GM12878 (cell line): ENCODE results near the gene NEU4. TPM values are rescaled to one million over a fixed set of nuclear protein-coding genes. Genes with fewer than 3 reads are reported as not detected.
"Not testable (repeated sequence)": the region's sequence is repeated elsewhere in the genome, so short reads cannot be mapped to it uniquely, and the experiment has no call there.

Experiments
- ATAC-seq: fragments of 200-7000 bp; cut with Tn5 transposase; 3 replicates; pipeline ENCODE4 v1.9.1; 2020; ENCODE audit warnings: mild to moderate bottlenecking, moderate library complexity
- BruUV-seq: library from RNA; stranded (reverse); fragments of 400-500 nt; replicated peaks from 2 replicates; lab custom pipeline; 2021; lab: Mats Ljungman, UMichigan
- CTCF ChIA-PET: fragments of 300-600 bp; sonication (Branson Sonifier 250); formaldehyde crosslinking; extraction: SDS; loops from one replicate; lab custom pipeline; 2021; ENCODE audit warnings: inconsistent platforms; lab: Yijun Ruan, JAX
- POLR2A ChIA-PET: fragments of 350-600 bp; formaldehyde crosslinking; extraction: SDS; loops from one replicate; lab custom pipeline; 2021; ENCODE audit warnings: inconsistent platforms; lab: Charles Lee
- RAD21 ChIA-PET: fragments of 300-600 bp; sonication (Branson Sonifier 250); formaldehyde crosslinking; loops from one replicate; lab custom pipeline; 2023; ENCODE audit warnings: antibody characterized with exemption; ENCODE audit not compliant: unreplicated experiment; lab: Charles Lee
- SMC1A ChIA-PET: fragments of 300-600 bp; sonication (Branson Sonifier 250); formaldehyde crosslinking; loops from one replicate; lab custom pipeline; 2023; ENCODE audit not compliant: unreplicated experiment, uncharacterized antibody; lab: Charles Lee
- DNase-seq: peaks from one replicate; pipeline ENCODE4 v3.0.0-alpha.2; 2011; ENCODE audit warnings: low read depth, low spot score
- FAIRE-seq: peaks from 3 replicates; lab custom pipeline; 2011; peaks lifted over from hg19 to GRCh38; lab: Jason Lieb, UNC
- H2AFZ ChIP-seq: 2 replicates; pipeline ENCODE4 v1.6.0; 2011; ENCODE audit warnings: low read depth, low read length, control low read depth; ENCODE audit not compliant: control insufficient read depth
- H3K27ac ChIP-seq: 2 replicates; pipeline ENCODE4 v1.5.1; 2011; ENCODE audit warnings: control low read depth; ENCODE audit not compliant: control insufficient read depth, insufficient read depth
- H3K27me3 ChIP-seq, 2 experiments: replicated peaks in 1 of 2; 2 replicates each; pipeline versions ENCODE4 v1.6.0 to v1.6.1; 2011; ENCODE audit warnings: low read length in 1 of 2; ENCODE audit not compliant: control insufficient read depth in 2 of 2, insufficient read depth in 2 of 2
- H3K36me3 ChIP-seq, 2 experiments: 2 replicates each; pipeline ENCODE4 v1.5.1; 2011; ENCODE audit warnings: low read length in 1 of 2; ENCODE audit not compliant: control insufficient read depth in 2 of 2, insufficient read depth in 2 of 2
- H3K4me1 ChIP-seq: 2 replicates; pipeline ENCODE4 v1.6.1; 2011; ENCODE audit warnings: mild to moderate bottlenecking, low read length, moderate library complexity, mixed read lengths; ENCODE audit not compliant: control insufficient read depth, insufficient read depth
- H3K4me2 ChIP-seq: 2 replicates; pipeline ENCODE4 v1.6.0; 2011; ENCODE audit warnings: control low read depth; ENCODE audit not compliant: control insufficient read depth, insufficient read depth
- H3K4me3 ChIP-seq: fragments of 200-600 bp; sonication (generic); 2 replicates; pipeline ENCODE4 v1.5.1; 2016
- H3K79me2 ChIP-seq: 2 replicates; pipeline ENCODE4 v1.6.0; 2011; ENCODE audit warnings: low read length; ENCODE audit not compliant: control insufficient read depth, insufficient read depth
- H3K9ac ChIP-seq: 2 replicates; pipeline ENCODE4 v1.8.0; 2011; ENCODE audit warnings: low read length, control low read depth, mixed read lengths; ENCODE audit not compliant: control insufficient read depth, insufficient read depth
- H3K9me3 ChIP-seq: replicated peaks from 3 replicates; pipeline ENCODE4 v1.5.1; 2011; ENCODE audit warnings: mild to moderate bottlenecking, low read length; ENCODE audit not compliant: control insufficient read depth, insufficient read depth
- H4K20me1 ChIP-seq: 2 replicates; pipeline ENCODE4 v1.6.0; 2011; ENCODE audit not compliant: control insufficient read depth, insufficient read depth
- JUND ChIP-seq: IDR thresholded peaks from 2 replicates; pipeline ENCODE4 v1.6.1; 2012; ENCODE audit warnings: low read depth, mild to moderate bottlenecking, low read length, improper control_type of control experiment, moderate library complexity
- NFXL1 ChIP-seq: fragments of 450-650 bp; IDR thresholded peaks from 2 replicates; pipeline ENCODE4 v1.6.1; 2017; ENCODE audit warnings: antibody characterized with exemption, mild to moderate bottlenecking, borderline replicate concordance
- POLR2AphosphoS2 ChIP-seq: IDR thresholded peaks from 2 replicates; pipeline ENCODE4 v1.6.1; 2011; ENCODE audit warnings: low read depth, mild to moderate bottlenecking, low read length, improper control_type of control experiment, moderate library complexity
- RB1 ChIP-seq: fragments of 450-650 bp; formaldehyde crosslinking; IDR thresholded peaks from 2 replicates; pipeline ENCODE4 v1.6.1; 2017; ENCODE audit warnings: mild to moderate bottlenecking, borderline replicate concordance
- SMAD5 ChIP-seq: IDR thresholded peaks from 2 replicates; pipeline ENCODE4 v1.6.1; 2016; ENCODE audit warnings: antibody characterized with exemption, low read depth
- SUPT20H ChIP-seq: IDR thresholded peaks from 2 replicates; pipeline ENCODE4 v1.6.1; 2011; ENCODE audit warnings: low read depth, mild to moderate bottlenecking, low read length, moderate library complexity, borderline replicate concordance; ENCODE audit not compliant: control insufficient read depth
- ZSCAN29 ChIP-seq: fragments of 450-650 bp; IDR thresholded peaks from 2 replicates; pipeline ENCODE4 v1.6.1; 2017; ENCODE audit warnings: mild to moderate bottlenecking, moderate library complexity
- WGBS: methylation state at CpG from one replicate; pipeline ENCODE4 v1.1.6; 2016; ENCODE audit warnings: low lambda C conversion rate; ENCODE audit not compliant: insufficient replicate concordance, insufficient coverage; ENCODE audit errors: missing lambda C conversion rate; 5-methylcytosine and 5-hydroxymethylcytosine counted together
- in situ Hi-C: fragments of 300-500 bp; cut with MboI; formaldehyde crosslinking; loops from 9 replicates; pipeline ENCODE4 v1.14.3; 2018; ENCODE audit warnings: mixed read lengths
- intact Hi-C: fragments of 100-400 bp; cut with micrococcal nuclease; formaldehyde crosslinking; loops from one replicate; pipeline ENCODE4 v1.14.2; 2022; ENCODE audit not compliant: unreplicated experiment
- polyA plus RNA-seq, 11 experiments: library from polyadenylated mRNA; depleted of rRNA in 4 of 11; unstranded in 6 of 11; stranded (reverse) in 5 of 11; fragments of >200 nt; fragmentation: Nextera tagmentation in 4 of 11; fragmentation: Illumina TruSeq in 1 of 11; extraction: Ambion mirVana in 4 of 11; extraction: Trizol in 1 of 11; gene quantifications; 1 replicate in 1 of 11; 2 replicates in 10 of 11; pipeline versions ENCODE4 v1.2.1 to v1.2.3, GENCODE V29; 2011 to 2016; ENCODE audit warnings: inconsistent platforms in 2 of 11, missing spikeins in 2 of 11, low read depth in 1 of 11
- total RNA-seq, 4 experiments: library from RNA; depleted of rRNA in 3 of 4; stranded (reverse); fragments of >200 nt in 3 of 4; fragmentation: Illumina TruSeq in 1 of 4; extraction: Trizol in 1 of 4; gene quantifications; 2 replicates each; pipeline versions ENCODE4 v1.2.1 to v1.2.3, GENCODE V29; 2013 to 2021

Gene NEU4
- total and polyA plus RNA-seq, 10 of the 15 experiments (the other 5 are each of a cell fraction or from before 2014, with no cell fraction given), result 0.01 to 0.28 (median 0.14) TPM; not detected in 5

DNA sequence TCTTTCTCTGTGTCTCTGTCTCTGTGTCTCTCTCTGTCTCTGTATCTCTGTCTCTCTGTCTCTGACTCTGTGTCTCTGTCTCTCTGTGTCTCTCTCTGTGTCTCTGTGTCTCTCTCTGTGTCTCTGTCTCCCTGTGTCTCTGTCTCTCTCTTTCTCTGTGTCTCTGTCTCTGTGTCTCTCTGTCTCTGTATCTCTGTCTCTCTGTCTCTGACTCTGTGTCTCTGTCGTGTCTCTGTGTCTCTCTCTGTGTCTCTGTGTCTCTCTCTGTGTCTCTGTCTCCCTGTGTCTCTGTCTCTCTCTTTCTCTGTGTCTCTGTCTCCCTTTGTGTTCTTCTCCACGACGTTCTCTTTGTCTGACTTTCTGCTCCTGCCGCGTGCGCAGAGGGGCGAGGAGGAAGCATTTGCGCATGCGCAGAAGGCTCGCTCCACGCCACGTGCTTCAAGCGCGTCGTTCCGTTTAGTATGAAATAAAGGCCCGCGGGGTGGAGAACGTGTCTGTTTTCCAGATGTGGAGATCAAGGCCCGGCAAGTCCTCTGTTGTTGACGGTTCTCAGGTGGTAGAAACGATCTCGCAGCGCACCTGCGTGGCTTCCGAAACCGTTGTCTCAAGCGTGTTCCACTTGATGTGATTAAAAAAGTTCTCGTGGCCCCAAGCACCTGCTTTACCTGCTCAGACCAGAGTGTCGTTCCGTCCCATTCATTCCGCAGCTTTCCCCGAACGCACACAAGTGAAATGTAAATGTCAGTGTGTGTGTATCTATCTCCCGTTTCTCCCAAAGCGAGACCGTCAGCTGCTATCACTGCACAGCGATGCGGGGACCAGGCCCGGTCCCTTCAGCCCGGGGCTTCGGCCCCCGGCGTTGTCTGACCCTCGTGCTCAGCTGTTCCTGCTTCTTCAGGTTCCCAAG, 14.8 kb downstream of the NEU4 start:
- SMC1A ChIA-PET, intact Hi-C loops, H3K9ac ChIP-seq: not testable (repeated sequence)

DNA sequence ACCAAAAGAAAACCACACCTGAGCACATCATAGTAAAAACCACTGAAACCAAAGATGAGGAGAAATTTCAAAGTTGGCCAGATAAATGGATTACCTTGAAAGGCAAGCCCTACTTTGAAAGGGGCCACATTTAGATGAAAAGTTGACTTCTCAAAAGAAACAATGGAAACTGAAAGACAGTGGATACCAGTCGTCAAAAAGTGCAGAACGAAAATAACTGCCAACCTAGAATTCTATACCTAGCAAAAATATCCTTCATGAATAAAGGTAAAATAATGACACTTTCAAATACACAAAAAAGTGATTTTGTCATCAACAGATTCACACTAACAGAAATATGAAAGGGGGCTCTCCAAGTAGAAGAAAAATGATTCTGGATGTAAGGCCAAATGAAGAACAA, 18.4 kb downstream of the NEU4 start:
- SMC1A ChIA-PET, result no interaction called here
- FAIRE-seq, result no peak
- POLR2A ChIA-PET, result no interaction called here
- no peak for ATAC-seq
- H3K9ac ChIP-seq, result no peak overlapping the region
- H3K27ac ChIP-seq, result no peak overlapping the region
- H3K4me1 ChIP-seq, result no peaks in the 10 kb centered on the region
- no peak overlapping the region for H2AFZ ChIP-seq
- intact Hi-C loops (no loop called here), in situ Hi-C loops (no loop called here)
- BruUV-seq, result no TSS peak
- DNase-seq, result no peak
- WGBS, result 29% methylated on average over 2 of the region's 2 CpGs
- RAD21 ChIA-PET, result no interaction called here
- no peak overlapping the region for H3K4me3 ChIP-seq
- no peak overlapping the region for H3K4me2 ChIP-seq
- no peaks in the 10 kb centered on the region for H3K27me3 ChIP-seq
- no peaks in the 10 kb centered on the region for H3K36me3 ChIP-seq
- peaks cover 7% of the 10 kb centered on the region for H3K9me3 ChIP-seq
- no peak for TF ChIP-seq JUND
- TF ChIP-seq RB1, result no peak
- no peak for TF ChIP-seq POLR2AphosphoS2
- no peak for TF ChIP-seq NFXL1
- TF ChIP-seq SMAD5, result no peak
- no peak for TF ChIP-seq ZSCAN29
- no peak for TF ChIP-seq SUPT20H
- H3K79me2 ChIP-seq, result no peaks in the 10 kb centered on the region
- CTCF ChIA-PET, result no interaction called here
- no peaks in the 10 kb centered on the region for H4K20me1 ChIP-seq

More for the DNA sequence above, 14.8 kb downstream of the NEU4 start:
- DNase-seq, POLR2A ChIA-PET, in situ Hi-C loops, H2AFZ ChIP-seq, H3K79me2 ChIP-seq, CTCF ChIA-PET, BruUV-seq, H3K4me1 ChIP-seq, H3K4me3 ChIP-seq, H3K27ac ChIP-seq, H3K9me3 ChIP-seq, H3K36me3 ChIP-seq, FAIRE-seq, ATAC-seq, H4K20me1 ChIP-seq, RAD21 ChIA-PET, H3K4me2 ChIP-seq, H3K27me3 ChIP-seq: not testable (repeated sequence)
- 85% methylated on average over 43 of the region's 45 CpGs for WGBS
